GOT3 (cell line): Measurements from ENCODE around the gene AK8.
"Not testable (repeated sequence)": the region's sequence is repeated elsewhere in the genome, so short reads cannot be mapped to it uniquely, and the experiment has no call there.

Experiments used
- DNase-seq: peaks from one replicate; lab custom pipeline; 2025; ENCODE audit warnings: mixed read lengths; lab: John Stamatoyannopoulos, UW

The AK8 gene

DNA sequence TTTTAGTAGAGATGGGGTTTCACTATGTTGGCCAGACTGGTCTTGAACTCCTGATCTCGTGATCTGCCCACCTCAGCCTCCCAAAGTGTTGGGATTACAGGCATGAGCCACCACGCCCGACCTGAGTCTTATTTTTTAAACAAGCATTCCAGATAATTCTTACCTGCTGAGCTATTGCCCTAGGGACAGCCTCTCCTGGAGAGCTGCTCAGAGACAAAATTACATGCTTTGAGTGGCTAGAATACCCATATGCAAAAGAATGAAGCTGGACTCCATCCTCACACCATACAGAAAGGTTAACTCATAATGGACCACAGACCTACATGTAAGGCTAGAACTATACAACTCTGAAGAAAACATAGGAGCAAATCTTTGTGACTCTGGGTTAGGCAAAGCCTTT lies 166.2 kb downstream of the AK8 start:
- DNase-seq, result no peak

DNA sequence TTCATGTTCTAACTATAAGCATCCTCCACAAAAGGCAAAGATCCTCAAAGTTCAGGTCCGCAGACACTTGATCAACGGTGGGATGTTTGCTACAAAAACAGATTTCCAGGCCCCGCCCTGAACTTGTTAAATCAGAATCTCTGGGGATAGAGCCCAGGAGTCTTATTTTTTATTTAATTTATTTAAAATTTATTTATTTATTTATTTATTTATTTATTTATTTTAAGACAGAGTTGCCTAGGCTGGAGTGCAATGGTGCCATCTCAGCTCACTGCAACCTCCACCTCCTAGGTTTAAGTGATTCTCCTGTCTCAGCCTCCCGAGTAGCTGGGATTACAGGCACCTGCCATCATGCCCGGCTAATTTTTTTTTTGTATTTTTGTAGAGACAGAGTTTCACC lies 166.9 kb downstream of the AK8 start:
- not testable (repeated sequence) for DNase-seq

DNA sequence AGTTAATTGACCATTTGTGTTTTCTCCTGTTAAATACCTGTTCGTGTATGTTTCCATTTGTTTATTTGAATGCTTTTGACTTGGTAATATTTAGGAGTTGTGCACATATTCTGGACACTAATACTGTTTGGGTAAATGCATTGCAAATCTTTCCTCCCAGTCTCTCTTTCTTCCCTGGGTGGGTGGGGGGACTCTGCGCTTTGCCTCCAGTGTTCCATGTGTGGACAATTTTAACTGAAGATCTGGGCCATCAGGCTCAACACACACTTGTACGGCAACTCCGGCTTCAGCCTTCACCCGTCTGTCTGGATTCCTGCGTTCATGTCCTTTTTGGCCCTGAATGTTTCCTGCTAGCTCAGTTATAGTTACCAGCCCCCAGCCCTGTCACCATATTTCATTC lies 167.8 kb downstream of the AK8 start:
- DNase-seq, result no peak

DNA sequence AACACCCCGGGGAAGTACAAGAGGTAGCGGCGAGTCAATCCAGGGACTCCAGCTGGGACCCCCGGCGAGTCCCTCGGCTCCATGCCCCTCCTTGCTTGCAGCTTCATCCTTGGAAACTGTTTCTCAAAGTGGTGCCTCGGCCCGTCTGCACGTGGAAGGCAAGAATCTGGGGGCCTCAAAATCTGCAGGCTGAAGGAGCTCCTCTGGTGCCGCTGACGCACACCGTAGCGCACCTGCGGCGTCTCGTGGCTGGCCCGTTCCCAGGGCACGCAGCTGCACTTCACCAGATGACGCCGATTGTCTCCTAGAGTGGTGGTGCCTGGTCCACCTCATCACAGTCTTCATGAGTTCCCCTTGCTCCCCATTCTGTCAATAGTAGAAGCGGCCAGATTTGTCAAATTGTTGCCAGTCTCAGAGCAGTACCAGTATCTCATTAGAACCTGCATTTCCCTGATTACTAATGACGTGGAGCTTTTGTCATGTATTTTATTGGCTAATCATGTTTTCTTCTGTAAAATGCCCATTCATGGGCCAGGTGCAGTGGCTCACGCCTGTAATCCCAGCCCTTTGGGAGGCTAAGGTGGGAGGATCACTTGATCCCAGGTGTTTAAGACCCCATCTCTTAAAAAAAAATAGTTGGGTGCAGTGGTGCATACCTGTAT lies 169.2 kb downstream of the AK8 start:
- DNase-seq, result no peak

DNA sequence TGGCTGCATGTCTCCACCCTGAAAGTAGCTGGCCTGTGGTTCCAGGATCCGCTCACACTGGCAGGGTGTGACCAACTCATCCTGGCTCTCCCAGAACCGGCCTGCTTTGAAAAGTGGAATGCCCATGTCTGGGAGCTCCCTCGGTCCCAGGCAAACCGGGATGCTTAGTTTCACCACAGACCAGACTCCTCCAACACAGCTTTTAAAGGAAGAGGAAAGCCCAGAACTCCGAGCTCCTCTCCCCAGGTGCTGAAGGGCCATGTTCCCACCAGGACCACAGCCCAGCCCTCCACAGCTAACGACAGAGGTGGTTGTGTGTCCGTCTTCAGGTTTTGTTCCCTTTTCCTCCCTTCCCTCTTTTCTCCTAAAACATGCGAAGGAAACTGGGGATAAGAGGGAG lies 169.8 kb downstream of the AK8 start:
- DNase-seq, result no peak

DNA sequence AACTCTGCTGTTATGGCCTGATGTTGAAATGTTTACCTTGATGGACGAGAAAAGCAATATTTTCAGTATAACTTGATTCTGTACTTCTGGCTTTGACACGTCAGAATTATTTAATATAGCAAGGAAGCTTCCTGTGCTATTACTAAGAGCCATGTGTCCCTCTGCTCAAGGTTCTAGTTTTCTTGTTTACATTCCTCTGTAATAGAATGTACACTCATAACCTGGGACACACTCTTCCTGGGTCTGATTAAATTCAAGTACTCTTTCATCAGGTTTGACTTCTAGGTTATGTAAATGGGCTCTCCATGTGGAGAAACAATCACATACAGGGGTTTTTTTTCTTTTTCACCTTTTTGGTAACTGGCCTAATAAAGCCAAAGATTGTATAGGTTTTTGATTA lies 174.7 kb downstream of the AK8 start:
- DNase-seq, result no peak

DNA sequence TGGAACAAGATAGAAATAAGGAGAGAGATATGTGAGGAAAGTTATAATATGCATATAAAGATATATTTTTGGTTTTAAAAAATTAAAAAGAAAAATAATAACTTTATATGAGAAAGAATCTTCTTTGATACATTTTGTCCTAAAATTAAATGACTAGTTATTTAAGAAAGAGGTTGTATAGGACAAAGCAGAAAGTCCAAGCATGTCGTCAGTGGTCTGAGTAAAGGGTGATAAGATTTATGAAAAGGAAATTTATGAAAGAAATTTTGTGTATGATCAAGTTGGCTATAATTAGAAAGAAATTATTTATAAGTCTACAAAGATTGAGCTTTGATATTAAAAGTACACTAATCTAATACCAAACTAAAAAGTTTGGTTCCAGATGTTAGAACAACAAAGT lies 175.8 kb downstream of the AK8 start:
- DNase-seq, result no peak

DNA sequence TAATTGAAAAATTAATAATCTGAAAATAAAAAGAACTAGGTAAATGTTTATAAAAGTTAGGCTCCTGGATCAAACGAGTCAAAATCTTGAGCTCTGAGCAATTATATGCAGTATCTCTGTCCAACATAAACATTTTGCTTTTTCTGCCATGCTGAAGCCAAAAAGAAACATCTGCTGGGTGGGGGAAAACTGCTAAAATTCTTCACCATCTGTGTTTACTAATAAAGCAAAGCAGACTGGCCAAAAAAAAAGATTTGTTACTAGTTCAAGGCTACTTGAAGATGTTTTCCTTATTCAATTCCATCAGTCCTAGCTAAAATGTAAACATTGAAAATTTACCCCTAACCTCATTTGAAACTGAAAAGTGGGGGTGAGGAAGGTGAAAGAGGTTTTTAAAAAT lies 178.1 kb downstream of the AK8 start:
- no peak for DNase-seq

DNA sequence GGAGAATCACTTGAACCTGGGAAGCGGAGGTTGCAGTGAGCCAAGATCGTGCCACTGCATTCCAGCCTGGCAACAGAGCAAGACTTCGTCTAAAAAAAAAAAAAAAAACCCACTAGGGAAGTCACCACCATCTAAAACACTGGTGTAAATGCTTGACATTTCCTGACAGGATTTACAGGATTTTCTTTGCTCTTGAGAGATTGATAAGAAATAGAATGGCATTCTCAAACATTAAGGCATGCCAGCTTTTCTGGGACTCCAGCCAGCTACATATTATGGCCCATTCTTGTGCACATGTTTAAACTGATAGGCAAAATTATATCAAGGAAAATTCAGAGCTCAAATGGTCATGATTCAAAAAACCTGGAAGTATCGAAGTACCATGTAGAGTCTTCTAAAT lies 179.1 kb downstream of the AK8 start:
- no peak for DNase-seq

DNA sequence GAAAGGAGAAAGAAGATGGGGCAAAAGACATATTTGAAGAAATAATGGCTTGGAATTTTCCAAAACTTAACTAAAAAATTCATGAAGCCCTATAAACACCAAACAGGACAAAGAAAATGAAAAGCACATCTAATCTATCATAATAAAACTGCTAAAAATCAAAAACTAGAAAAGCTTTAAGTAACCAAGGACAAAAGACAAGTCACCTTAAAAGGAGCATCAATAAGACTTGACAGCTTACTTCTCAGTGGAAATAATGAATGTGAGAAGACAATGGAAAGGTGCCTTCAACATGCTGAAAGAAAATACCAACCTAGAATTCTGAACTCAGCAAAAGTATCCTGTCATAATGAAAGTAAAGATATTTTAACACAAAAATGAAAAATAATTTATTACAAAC lies 180.9 kb downstream of the AK8 start:
- DNase-seq, result no peak

DNA sequence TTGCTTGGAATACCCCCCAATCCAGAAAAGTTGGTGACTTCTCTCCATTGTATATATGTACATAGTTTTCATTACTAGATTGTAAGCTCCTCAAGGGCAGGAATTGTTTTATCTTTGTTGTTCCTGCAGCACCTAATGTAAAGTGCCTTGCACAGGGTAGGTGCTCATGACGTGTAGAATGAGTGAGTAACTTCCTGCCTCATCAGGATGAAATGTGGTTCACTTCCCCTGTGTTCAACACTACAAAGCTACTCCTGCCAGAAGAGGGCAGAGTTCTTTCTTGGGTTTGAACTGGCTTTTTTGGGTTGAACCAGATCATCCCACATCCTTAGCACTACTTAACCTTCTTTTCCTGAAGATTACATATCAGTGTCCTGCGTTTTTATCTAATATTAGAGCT lies 183.9 kb downstream of the AK8 start:
- no peak for DNase-seq

DNA sequence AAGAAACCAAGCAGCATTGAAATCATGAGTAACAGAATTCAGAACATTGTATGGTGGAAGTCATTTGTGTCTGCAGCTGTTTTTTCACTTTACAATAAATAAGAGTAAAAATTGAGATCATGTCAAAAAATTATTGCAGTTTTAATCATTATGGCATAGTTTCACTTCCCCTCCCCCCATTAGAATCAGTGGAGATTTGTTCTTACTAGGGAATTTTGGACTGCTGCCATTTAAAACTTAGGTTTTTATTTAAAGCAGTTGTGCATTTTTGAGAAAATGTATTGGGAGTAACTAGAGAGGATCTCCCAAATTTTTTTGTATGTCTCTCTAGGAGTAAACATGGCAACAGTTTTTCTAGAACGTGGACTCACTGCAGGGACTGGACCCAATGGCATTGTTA lies 187.4 kb downstream of the AK8 start:
- DNase-seq, result no peak

DNA sequence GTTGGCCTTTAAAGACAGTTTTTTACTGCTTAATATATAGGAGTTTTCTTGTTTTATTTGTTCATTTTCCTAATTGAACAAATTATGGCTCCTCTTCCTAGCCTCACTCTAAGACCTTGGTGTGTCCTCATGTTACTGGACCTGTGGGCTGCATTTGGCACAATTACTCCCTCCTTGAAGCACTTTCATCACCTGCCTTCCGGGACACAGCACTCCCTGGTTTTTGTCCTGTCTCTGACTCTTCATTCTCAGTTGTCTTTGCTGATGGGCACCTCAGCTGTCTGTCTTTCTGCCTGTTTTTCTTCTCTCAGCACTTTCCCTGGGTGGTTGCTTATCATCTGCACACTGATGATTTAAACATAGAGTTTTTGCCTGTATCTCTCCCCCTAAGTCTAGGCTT lies 194.2 kb downstream of the AK8 start:
- no peak for DNase-seq

DNA sequence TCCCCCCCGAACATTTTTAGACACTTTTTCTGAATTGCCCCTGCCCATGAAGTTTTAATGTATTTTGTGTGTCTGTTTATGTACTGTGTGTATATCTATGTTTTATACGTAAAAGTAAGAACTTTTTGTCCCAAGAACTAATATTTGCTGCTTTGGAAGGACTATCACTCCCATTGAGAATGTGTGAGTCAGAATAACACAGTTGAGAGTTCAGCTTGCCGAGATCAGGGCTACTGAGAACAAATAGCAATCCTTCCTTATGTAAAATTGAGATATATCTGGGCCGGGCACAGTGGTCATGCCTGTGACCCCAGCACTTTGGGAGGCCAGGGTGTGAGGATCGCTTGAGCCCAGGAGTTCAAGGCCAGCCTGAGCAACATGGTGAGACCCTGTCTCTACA lies 196.5 kb downstream of the AK8 start:
- no peak for DNase-seq

DNA sequence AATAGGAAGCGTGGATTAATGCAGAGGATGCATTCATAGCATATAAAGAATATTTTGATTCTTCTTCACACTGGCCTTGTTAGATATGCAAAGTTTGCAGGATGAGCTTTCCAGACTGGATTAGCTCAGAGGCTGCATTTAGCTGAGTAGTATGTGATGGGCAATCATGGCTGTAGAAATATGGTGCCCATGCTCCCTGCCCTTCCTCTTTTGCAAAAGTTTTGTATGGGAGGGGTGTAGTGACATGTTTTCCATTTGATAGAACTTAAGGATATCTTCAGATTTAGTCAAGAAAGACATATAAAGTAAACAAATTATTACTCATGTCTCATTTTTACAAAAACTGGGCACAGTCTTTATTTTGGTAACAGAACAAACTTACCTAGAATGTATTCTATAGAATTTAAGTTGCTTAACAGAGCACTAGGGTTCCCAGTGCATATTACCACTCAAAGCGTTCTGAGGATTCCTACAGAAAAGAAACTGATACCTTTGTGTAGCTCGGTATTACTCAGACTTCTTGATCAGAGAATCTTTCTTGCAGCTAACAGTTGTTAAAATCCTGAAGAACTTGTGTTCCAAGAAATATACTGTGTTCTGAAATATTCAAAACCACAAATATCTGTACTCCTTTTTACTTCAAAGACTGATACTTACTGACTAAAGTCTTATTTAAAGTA lies 198.0 kb downstream of the AK8 start:
- no peak for DNase-seq

DNA sequence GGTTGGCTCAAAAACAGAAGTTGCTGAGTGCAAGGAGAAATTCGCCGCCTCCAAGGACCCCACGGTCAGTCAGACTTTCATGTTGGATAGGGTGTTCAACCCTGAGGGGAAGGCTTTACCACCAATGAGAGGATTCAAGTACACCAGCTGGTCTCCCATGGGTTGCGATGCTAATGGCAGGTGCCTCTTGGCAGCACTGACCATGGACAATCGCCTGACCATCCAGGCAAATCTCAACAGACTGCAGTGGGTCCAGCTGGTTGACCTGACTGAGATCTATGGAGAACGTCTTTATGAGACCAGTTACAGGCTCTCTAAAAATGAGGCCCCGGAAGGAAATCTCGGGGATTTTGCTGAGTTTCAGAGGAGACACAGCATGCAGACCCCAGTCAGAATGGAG lies 200.1 kb downstream of the AK8 start:
- DNase-seq, result no peak
